ENCODE results near the gene SYNDIG1. TPM values are rescaled to one million over a fixed set of nuclear protein-coding genes. Genes with fewer than 3 reads are reported as not detected.

Gene SYNDIG1
- total RNA-seq, 6 experiments from 2014 or later, result not detected

DNA sequence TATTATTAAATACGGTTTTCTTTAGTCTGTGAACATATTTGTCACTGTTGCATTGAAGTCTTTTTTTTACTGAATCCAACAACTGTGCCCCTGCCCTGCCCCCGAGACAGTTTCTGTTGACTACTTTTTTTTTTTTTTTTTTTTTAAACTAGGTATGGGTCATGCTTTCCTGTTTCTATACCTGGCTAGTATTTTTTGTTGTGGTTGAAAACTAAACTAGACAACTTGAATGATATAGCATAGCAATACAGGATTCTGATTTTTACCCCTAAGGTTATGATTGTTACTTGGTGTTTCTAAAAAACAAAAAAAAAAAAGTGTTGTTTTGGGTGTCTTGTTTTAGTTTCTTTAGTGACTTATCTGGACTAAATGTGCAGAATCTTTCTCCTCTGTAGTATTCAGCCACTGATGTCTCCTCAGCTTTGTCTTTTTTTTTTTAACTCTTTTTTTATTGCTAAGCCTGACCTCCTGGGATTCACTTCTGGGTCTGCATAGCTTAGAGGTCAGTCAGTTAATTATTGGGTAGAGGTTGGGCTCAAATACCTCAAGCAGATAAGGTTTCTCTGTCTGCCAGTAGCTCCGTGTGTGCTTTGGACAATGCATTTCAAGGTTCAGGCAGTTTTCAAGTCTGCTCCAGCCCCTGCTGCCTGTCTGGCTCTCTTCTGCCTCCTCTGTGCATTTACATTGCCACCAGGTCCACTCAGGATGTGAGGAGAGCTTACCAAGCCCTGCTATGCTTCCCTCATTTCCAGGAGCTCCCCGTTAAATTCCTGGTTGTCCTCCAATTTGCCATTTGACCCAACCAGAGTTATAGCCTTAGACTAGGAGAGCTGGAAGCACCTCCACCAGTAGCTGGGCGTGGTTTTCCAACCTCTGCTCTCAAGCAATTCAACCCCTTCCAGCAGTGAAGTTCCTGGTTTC is 91.4 kb downstream of the SYNDIG1 start:
- 32% methylated on average over 5 of the region's 5 CpGs for WGBS (ENCODE audit: insufficient coverage, low coverage, low lambda C conversion rate, missing lambda C conversion rate)
- TF ChIP-seq POLR2A (IDR thresholded peaks at IDR 0.05), result no peak
- TF ChIP-seq, protein P1, sequence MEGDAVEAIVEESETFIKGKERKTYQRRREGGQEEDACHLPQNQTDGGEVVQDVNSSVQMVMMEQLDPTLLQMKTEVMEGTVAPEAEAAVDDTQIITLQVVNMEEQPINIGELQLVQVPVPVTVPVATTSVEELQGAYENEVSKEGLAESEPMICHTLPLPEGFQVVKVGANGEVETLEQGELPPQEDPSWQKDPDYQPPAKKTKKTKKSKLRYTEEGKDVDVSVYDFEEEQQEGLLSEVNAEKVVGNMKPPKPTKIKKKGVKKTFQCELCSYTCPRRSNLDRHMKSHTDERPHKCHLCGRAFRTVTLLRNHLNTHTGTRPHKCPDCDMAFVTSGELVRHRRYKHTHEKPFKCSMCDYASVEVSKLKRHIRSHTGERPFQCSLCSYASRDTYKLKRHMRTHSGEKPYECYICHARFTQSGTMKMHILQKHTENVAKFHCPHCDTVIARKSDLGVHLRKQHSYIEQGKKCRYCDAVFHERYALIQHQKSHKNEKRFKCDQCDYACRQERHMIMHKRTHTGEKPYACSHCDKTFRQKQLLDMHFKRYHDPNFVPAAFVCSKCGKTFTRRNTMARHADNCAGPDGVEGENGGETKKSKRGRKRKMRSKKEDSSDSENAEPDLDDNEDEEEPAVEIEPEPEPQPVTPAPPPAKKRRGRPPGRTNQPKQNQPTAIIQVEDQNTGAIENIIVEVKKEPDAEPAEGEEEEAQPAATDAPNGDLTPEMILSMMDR (IDR thresholded peaks at IDR 0.05), result no peak
- H3K27ac ChIP-seq, result no peak overlapping the region
- no peaks in the 10 kb centered on the region for H3K9me3 ChIP-seq
- no peak for DNase-seq
- no peaks in the 10 kb centered on the region for H3K27me3 ChIP-seq
- no peak overlapping the region for H3K4me3 ChIP-seq
- no peaks in the 10 kb centered on the region for H3K36me3 ChIP-seq
- intact Hi-C loops (cut with DNase I), result no loop called here
- H3K4me1 ChIP-seq, result no peaks in the 10 kb centered on the region
- no peak for ATAC-seq

DNA sequence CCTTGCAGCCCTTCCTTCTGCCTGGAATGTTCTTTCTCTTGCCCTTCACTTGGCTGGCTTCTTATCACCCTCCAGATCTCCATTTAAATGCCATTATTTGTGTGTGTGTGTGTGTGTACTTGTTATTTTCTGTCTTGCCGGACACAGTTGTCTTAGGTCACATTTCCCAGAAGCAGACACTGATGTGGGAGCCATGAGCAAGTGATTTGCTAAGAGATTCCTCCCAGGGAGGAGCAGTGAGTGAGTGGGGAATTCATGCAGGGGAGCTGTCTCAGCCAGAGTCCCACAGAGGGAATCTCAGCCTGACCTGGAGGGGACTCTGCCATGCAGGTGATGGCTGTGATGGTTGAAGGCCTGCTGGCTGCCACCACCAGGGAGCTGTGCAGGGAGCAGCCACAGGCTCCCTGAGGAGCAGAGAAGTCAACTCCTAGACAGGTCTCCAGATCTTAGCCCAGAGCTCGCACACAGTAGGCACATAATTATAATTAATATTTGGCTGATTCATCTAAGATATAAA is 96.5 kb downstream of the SYNDIG1 start:
- no peak overlapping the region for H3K4me3 ChIP-seq
- ATAC-seq (no peak), DNase-seq (no peak)
- no peaks in the 10 kb centered on the region for H3K36me3 ChIP-seq
- no peak overlapping the region for H3K27ac ChIP-seq
- TF ChIP-seq, protein P1 (IDR thresholded peaks at IDR 0.05), result no peak
- TF ChIP-seq POLR2A (IDR thresholded peaks at IDR 0.05), result no peak
- WGBS (ENCODE audit: insufficient coverage, low coverage, low lambda C conversion rate, missing lambda C conversion rate), result 47% methylated on average over 2 of the region's 2 CpGs
- H3K9me3 ChIP-seq, result no peaks in the 10 kb centered on the region
- intact Hi-C loops (cut with DNase I), result no loop called here
- no peaks in the 10 kb centered on the region for H3K4me1 ChIP-seq
- H3K27me3 ChIP-seq, result no peaks in the 10 kb centered on the region

DNA sequence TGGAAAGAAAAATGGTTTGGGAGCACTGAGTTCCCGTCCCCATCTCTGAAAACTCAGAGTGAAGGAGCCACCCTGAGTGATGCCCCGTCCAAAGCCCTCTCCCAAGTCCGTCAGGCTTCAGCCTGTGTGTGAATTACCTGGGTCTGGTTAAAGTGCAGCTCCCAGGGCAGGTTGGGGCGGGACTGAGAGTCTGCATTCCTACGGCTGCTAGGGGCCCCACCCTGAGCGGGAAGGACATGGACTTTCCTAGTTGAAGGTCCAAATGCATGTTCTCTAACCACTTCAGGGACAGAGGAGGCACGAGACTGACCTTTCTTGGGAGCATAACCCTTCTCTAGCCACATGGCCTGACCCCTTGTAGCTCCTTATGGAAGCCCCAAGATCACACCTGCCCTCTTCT is 97.2 kb downstream of the SYNDIG1 start:
- intact Hi-C loops (cut with DNase I), result no loop called here
- H3K27me3 ChIP-seq, result no peaks in the 10 kb centered on the region
- H3K9me3 ChIP-seq, result no peaks in the 10 kb centered on the region
- no peaks in the 10 kb centered on the region for H3K36me3 ChIP-seq
- no peak for TF ChIP-seq POLR2A (IDR thresholded peaks at IDR 0.05)
- WGBS (ENCODE audit: insufficient coverage, low coverage, low lambda C conversion rate, missing lambda C conversion rate), result 39% methylated on average over 5 of the region's 7 CpGs
- H3K4me1 ChIP-seq, result no peaks in the 10 kb centered on the region
- no peak overlapping the region for H3K4me3 ChIP-seq
- DNase-seq (no peak), ATAC-seq (no peak)
- H3K27ac ChIP-seq, result no peak overlapping the region

DNA sequence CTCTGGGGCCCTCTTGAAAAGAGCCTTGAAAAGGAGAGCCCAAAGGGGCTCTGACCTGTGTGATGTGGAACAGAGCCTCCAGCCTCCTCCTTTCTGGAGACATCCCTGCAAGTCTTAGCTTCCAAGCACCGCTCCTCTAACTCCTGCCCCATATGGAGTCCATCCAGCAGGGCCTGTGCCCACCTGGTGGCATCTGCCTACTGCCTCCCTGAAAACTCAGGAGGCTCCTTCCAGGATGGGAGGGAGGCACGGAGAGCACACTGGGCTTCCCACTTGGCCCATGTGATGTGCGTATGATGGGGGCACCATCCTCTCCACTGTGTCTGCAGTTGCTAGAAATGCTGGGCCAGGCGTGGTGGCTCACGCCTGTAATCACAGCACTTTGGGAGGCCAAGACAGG is 98.1 kb downstream of the SYNDIG1 start:
- Histone ChIP-seq H3K27me3 (no peaks in the 10 kb centered on the region), H3K4me3 (no peak overlapping the region), H3K4me1 (no peaks in the 10 kb centered on the region), H3K9me3 (no peaks in the 10 kb centered on the region), H3K27ac (no peak overlapping the region), H3K36me3 (no peaks in the 10 kb centered on the region)
- DNase-seq, result no peak
- TF ChIP-seq, protein P1 (IDR thresholded peaks at IDR 0.05), result no peak
- no peak for TF ChIP-seq POLR2A (IDR thresholded peaks at IDR 0.05)
- WGBS (ENCODE audit: insufficient coverage, low coverage, low lambda C conversion rate, missing lambda C conversion rate), result 38% methylated on average over 2 of the region's 5 CpGs
- ATAC-seq, result no peak
- intact Hi-C loops (cut with DNase I), result no loop called here

DNA sequence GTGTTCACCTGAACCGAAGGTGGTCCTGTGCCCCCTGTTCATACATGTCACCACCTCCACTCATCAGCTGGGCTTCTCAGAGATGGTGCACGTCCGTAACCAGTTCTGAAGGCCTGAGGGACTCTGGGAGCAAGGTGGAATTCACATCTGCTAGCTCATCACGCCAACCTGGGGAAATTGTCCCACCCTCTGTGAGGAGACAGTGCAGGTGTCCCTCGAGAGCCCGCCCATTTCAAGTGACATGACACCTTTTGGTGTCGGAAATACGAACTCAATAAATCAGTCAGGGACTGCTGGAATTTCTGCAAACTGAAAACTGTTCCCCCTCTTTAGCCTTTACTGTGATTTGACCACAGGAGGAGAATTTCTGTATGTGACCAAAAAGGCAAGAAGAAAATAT is 99.4 kb downstream of the SYNDIG1 start:
- WGBS (ENCODE audit: insufficient coverage, low coverage, low lambda C conversion rate, missing lambda C conversion rate), result 34% methylated on average over 6 of the region's 8 CpGs
- no peak for DNase-seq
- H3K36me3 ChIP-seq, result no peaks in the 10 kb centered on the region
- H3K27me3 ChIP-seq, result no peaks in the 10 kb centered on the region
- no peaks in the 10 kb centered on the region for H3K4me1 ChIP-seq
- no peak overlapping the region for H3K27ac ChIP-seq
- intact Hi-C loops (cut with DNase I), result no loop called here
- no peak overlapping the region for H3K4me3 ChIP-seq
- ATAC-seq, result no peak
- TF ChIP-seq POLR2A (IDR thresholded peaks at IDR 0.05), result no peak
- TF ChIP-seq, protein P1 (IDR thresholded peaks at IDR 0.05), result no peak
- H3K9me3 ChIP-seq, result no peaks in the 10 kb centered on the region
